Esophagus squamous epithelium (tissue), 5 donors: ENCODE measurements around the gene DLL1. TPM values are rescaled to one million over a fixed set of nuclear protein-coding genes. Genes with fewer than 3 reads are reported as not detected.

ENCODE experiments used
- DNase-seq: peaks from one replicate; lab custom pipeline; 2025; lab: John Stamatoyannopoulos, UW
- H3K27ac ChIP-seq, 4 donors: fragments of 200-600 bp; sonication (generic); one replicate each; pipeline ENCODE4 v1.5.1; 2016 to 2019; ENCODE audit warnings: mild to moderate bottlenecking in 1 of 4
- H3K27me3 ChIP-seq, 4 donors: fragments of 200-600 bp; sonication (generic); 1 replicate in 3 of 4; 2 replicates in 1 of 4; pipeline versions ENCODE4 v1.5.1 to v1.6.0; 2017 to 2021; ENCODE audit warnings: antibody characterized with exemption in 1 of 4
- H3K36me3 ChIP-seq, 3 donors: fragments of 200-600 bp; sonication (generic); one replicate each; pipeline ENCODE4 v1.5.1; 2016 to 2019
- H3K4me1 ChIP-seq, 3 donors: fragments of 200-600 bp; sonication (generic); one replicate each; pipeline ENCODE4 v1.5.1; 2017 to 2019
- H3K4me3 ChIP-seq, 4 donors: fragments of 200-600 bp; sonication (generic); 1 replicate in 3 of 4; 2 replicates in 1 of 4; pipeline ENCODE4 v1.5.1; 2016 to 2019; ENCODE audit warnings: mild to moderate bottlenecking in 2 of 4, moderate library complexity in 1 of 4
- H3K9me3 ChIP-seq, 3 donors: fragments of 200-600 bp; sonication (generic); one replicate each; pipeline ENCODE4 v1.5.1; 2016 to 2019
- POLR2A ChIP-seq, 4 donors: fragments of 450-650 bp; IDR thresholded peaks; one replicate each; pipeline ENCODE4 v1.6.1; 2017; ENCODE audit warnings: antibody characterized with exemption in 4 of 4, mild to moderate bottlenecking in 4 of 4, moderate library complexity in 3 of 4
- WGBS, 2 donors: methylation state at CpG; one replicate each; pipeline ENCODE4 v1.1.5; 2018; 5-methylcytosine and 5-hydroxymethylcytosine counted together
- intact Hi-C: fragments of 100-400 bp; cut with DNase I; formaldehyde crosslinking; loops from one replicate; pipeline ENCODE4 v1.15.0; 2022
- total RNA-seq, 4 donors: library from RNA; depleted of rRNA; stranded (reverse); fragments of >200 nt; gene quantifications; one replicate each; pipeline ENCODE4 v1.1.0, GENCODE V29; 2016
- TF ChIP-seq, protein P1 (sequence below), 6 experiments: fragments of 450-650 bp in 4 of 6; fragments of 200-600 bp in 2 of 6; sonication (generic) in 2 of 6; IDR thresholded peaks; one replicate each; pipeline ENCODE4 v1.5.1; 2016 to 2019; ENCODE audit warnings: antibody characterized with exemption in 6 of 6, mild to moderate bottlenecking in 4 of 6, moderate library complexity in 4 of 6
- donor health status: DM: yes; HTN: yes; CAD: no.

Gene DLL1
- total RNA-seq, 4 donors from 2014 or later, result 8.3 to 37.6 (median 15.1) TPM

DNA sequence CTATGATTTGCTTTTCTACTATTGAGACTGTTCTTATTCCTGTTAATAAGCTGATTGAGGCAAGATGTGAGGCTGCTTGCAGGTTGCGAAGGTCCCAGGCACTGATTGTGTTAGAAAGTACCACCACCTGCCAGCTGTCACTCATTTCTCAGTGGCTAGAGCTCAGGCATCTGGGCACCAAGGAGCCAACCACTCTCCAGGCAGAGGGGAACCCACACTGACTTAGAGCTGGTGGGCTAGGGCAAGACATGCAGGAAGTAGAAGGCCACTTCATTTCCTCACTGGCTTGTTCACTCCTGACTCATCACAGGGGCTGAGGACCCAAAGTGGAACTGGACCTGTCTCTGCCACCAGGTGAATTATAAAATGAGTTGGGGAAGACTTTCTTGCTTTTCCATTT lies 7.8 kb upstream of the DLL1 start:
- TF ChIP-seq, protein P1, sequence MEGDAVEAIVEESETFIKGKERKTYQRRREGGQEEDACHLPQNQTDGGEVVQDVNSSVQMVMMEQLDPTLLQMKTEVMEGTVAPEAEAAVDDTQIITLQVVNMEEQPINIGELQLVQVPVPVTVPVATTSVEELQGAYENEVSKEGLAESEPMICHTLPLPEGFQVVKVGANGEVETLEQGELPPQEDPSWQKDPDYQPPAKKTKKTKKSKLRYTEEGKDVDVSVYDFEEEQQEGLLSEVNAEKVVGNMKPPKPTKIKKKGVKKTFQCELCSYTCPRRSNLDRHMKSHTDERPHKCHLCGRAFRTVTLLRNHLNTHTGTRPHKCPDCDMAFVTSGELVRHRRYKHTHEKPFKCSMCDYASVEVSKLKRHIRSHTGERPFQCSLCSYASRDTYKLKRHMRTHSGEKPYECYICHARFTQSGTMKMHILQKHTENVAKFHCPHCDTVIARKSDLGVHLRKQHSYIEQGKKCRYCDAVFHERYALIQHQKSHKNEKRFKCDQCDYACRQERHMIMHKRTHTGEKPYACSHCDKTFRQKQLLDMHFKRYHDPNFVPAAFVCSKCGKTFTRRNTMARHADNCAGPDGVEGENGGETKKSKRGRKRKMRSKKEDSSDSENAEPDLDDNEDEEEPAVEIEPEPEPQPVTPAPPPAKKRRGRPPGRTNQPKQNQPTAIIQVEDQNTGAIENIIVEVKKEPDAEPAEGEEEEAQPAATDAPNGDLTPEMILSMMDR (IDR thresholded peaks at IDR 0.05), result no peak
- TF ChIP-seq POLR2A (IDR thresholded peaks at IDR 0.05), result no peak
- no peak overlapping the region for H3K27ac ChIP-seq
- intact Hi-C loops, result no loop called here
- H3K27me3 ChIP-seq, result peaks cover 0 to 62% (median 9%) of the 10 kb centered on the region in 4 donors
- no peak overlapping the region for H3K4me3 ChIP-seq
- H3K4me1 ChIP-seq, result peaks cover 15 to 31% (median 17%) of the 10 kb centered on the region in 3 donors
- H3K9me3 ChIP-seq, result no peaks in the 10 kb centered on the region
- WGBS, 2 donors, result 93% methylated on average over 1 of the region's 1 CpG; no CpG with 5 or more reads in 1 of the 2 donors
- H3K36me3 ChIP-seq, result no peaks in the 10 kb centered on the region
- DNase-seq, result no peak

DNA sequence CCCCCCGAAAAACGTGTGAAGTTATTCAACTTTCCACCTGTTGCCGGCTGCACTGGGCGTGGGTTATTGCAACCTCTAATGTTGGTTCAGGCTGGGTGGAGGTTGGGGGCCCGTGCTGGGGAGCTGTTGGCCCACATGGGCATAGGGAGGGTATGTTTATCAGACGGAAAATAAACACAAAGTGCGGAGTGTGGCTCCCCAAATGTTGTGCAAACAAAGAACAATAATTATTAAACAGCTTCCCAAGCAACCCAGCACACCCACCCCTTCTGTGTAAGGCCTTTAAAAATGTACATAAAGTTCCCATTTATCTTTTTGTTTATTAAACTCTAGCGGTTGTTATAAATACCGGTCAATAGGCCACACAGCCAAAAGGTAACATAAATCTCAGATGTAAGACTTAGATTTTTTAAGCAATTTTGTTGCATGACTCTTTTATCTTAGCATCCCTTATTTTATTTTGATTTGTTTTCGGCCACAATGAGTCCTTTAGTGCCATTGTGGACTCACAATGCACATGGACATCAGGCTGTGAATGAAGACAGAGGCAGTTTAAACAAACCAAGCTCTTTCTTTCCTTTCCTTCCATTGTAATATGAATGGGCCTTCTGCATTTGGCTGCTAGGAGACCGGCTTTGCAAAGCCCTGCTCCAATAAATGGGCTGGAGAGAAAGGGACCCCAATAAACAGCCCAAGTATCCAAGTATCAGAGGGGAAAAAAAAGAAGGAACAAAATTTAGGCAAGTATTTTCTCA lies 6.9 kb upstream of the DLL1 start:
- DNase-seq, result no peak
- intact Hi-C loops, result no loop called here
- no peak for TF ChIP-seq POLR2A (IDR thresholded peaks at IDR 0.05)
- TF ChIP-seq, protein P1 (IDR thresholded peaks at IDR 0.05), result no peak
- peaks cover 2 to 71% (median 9%) of the 10 kb centered on the region in 4 donors for H3K27me3 ChIP-seq
- peak overlapping the region in 1 of 4 donors; percentile 30 for H3K27ac ChIP-seq
- H3K4me3 ChIP-seq, result no peak overlapping the region
- WGBS, 2 donors, result 62 to 64% methylated on average over 9 to 11 of the region's 11 CpGs
- no peaks in the 10 kb centered on the region for H3K36me3 ChIP-seq
- H3K4me1 ChIP-seq, result peaks cover 18 to 40% (median 20%) of the 10 kb centered on the region in 3 donors
- no peaks in the 10 kb centered on the region for H3K9me3 ChIP-seq

DNA sequence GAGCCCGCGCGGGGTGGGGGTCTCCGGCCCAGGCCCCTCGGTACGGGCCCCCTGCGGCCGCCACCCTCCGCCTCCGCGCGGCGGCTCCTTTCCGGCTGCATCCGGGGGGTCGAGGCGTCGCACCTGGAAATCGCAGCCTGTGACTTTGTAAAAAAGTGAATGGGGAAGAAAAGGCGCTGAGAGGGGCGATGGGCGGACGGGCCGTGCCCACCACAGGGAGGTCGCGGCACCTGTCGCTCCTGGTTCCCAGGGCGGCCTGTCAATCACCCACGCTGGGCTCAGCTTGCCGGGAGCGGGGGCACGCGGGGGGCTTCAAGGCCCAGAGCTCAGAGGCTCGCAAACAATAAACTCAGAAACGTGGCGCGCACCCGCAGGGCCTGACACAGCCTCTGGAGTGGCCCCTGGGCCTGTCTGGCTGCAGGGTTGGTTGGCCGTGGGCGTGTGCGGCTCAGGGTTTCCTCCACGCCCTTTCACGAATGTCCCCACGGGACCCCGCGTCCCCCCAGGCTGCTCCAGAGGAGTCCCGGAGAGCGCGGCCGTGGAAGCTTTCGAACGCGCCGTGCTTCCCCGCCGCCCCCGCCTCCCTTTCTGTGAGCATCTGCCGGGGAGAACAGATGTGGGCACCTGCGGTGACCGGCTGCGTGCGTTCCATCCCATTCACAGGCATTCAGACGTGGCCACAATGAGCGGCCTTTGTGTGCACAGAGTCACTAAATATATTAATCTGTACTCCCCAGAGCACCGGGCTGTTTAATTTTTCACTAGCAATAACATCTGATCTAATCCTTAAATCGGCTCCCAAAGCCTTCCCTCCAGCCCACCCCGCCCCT lies 6.1 kb upstream of the DLL1 start:
- peak overlapping the region in 2 of 4 donors; percentile 30 to 54 for H3K27ac ChIP-seq
- no peaks in the 10 kb centered on the region for H3K36me3 ChIP-seq
- H3K4me1 ChIP-seq, result peaks cover 19 to 48% (median 28%) of the 10 kb centered on the region in 3 donors
- peaks cover 5 to 79% (median 11%) of the 10 kb centered on the region in 4 donors for H3K27me3 ChIP-seq
- intact Hi-C loops, result no loop called here
- H3K4me3 ChIP-seq, result peak overlapping the region in 2 of 4 donors; percentile 55 to 75
- WGBS, 2 donors, result 19 to 49% methylated on average over 15 to 33 of the region's 67 CpGs
- TF ChIP-seq, protein P1 (IDR thresholded peaks at IDR 0.05), result no peak
- TF ChIP-seq POLR2A (IDR thresholded peaks at IDR 0.05), result no peak
- H3K9me3 ChIP-seq, result no peaks in the 10 kb centered on the region
- no peak for DNase-seq

DNA sequence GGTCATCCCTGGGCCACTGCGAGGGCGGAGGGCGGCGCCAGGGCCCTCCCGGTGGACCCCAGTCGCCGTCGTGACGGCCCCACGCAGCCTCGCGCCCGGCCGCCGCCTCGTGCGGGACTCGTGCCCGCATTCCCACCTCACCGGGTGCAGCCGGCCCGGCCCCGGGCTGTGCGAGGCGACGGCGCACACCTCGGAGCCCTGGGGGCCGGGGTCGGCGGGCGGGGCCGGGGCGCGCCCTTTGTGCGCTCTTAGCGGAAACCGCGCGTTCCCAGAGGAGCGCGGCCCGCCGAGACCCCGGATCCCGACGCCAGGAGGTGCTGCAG lies 5.5 kb upstream of the DLL1 start:
- H3K27me3 ChIP-seq, result peaks cover 5 to 85% (median 13%) of the 10 kb centered on the region in 4 donors
- peak overlapping the region; percentile 33 to 75 (median 46) for H3K4me3 ChIP-seq
- H3K9me3 ChIP-seq, result no peaks in the 10 kb centered on the region
- TF ChIP-seq, protein P1 (IDR thresholded peaks at IDR 0.05), result no peak
- no peak for TF ChIP-seq POLR2A (IDR thresholded peaks at IDR 0.05)
- peaks cover 25 to 54% (median 34%) of the 10 kb centered on the region in 3 donors for H3K4me1 ChIP-seq
- H3K27ac ChIP-seq, result peak overlapping the region in 2 of 4 donors; percentile 30 to 54
- no CpG with 5 or more reads among the region's 47 CpGs for WGBS, 2 donors
- intact Hi-C loops, result no loop called here
- H3K36me3 ChIP-seq, result no peaks in the 10 kb centered on the region
- no peak for DNase-seq
